DND-41 (cell line): ENCODE results near the gene CNNM3.

Experiments used
- ATAC-seq: fragments of 200-7000 bp; cut with Tn5 transposase; 3 replicates; pipeline ENCODE4 v1.9.1; 2021; ENCODE audit warnings: low read depth; ENCODE audit not compliant: insufficient read depth
- DNase-seq: peaks from one replicate; pipeline ENCODE4 v3.0.0-alpha.2; 2020
- H2AFZ ChIP-seq: 2 replicates; pipeline ENCODE4 v1.6.0; 2012; ENCODE audit warnings: low read depth, low read length
- H3K27ac ChIP-seq: 2 replicates; pipeline ENCODE4 v1.5.1; 2012; ENCODE audit warnings: low read length, inconsistent platforms
- H3K27me3 ChIP-seq: fragments of 200-600 bp; sonication (generic); 2 replicates; pipeline ENCODE4 v1.6.0; 2012; ENCODE audit warnings: low read length, mild to moderate bottlenecking, inconsistent platforms; ENCODE audit not compliant: insufficient read depth, poor library complexity
- H3K36me3 ChIP-seq: 2 replicates; pipeline ENCODE4 v1.5.1; 2012; ENCODE audit warnings: low read length, inconsistent platforms; ENCODE audit not compliant: insufficient read depth
- H3K4me1 ChIP-seq: 2 replicates; pipeline ENCODE4 v1.5.1; 2012; ENCODE audit warnings: mild to moderate bottlenecking, low read length; ENCODE audit not compliant: insufficient read depth
- H3K4me2 ChIP-seq: 2 replicates; pipeline ENCODE4 v1.6.0; 2012; ENCODE audit warnings: mild to moderate bottlenecking, moderate library complexity, low read length, inconsistent platforms; ENCODE audit not compliant: insufficient read depth
- H3K4me3 ChIP-seq, 2 experiments: fragments of 200-600 bp in 1 of 2; shearing (Covaris generic) in 1 of 2; 2 replicates each; pipeline ENCODE4 v1.5.1; 2012 to 2016; ENCODE audit warnings: inconsistent platforms in 2 of 2, low read length in 2 of 2, mild to moderate bottlenecking in 2 of 2, low read depth in 1 of 2, moderate library complexity in 1 of 2
- H3K79me2 ChIP-seq: 2 replicates; pipeline ENCODE4 v1.6.0; 2012; ENCODE audit warnings: low read length, inconsistent platforms; ENCODE audit not compliant: insufficient read depth
- H3K9ac ChIP-seq: 2 replicates; pipeline ENCODE4 v1.6.0; 2012; ENCODE audit warnings: low read depth, mild to moderate bottlenecking, inconsistent platforms, low read length, moderate library complexity
- H3K9me3 ChIP-seq: 2 replicates; pipeline ENCODE4 v1.5.1; 2012; ENCODE audit warnings: low read length, moderate library complexity, mild to moderate bottlenecking, inconsistent platforms; ENCODE audit not compliant: insufficient read depth, severe bottlenecking
- H4K20me1 ChIP-seq: 2 replicates; pipeline ENCODE4 v1.6.0; 2012; ENCODE audit warnings: low read length; ENCODE audit not compliant: insufficient read depth
- CTCF ChIP-seq: IDR thresholded peaks from 2 replicates; pipeline ENCODE4 v1.5.1; 2012; ENCODE audit warnings: borderline replicate concordance, low read length, moderate library complexity, mild to moderate bottlenecking; ENCODE audit not compliant: poor library complexity, severe bottlenecking; ENCODE audit errors: extremely low read depth
- EZH2 ChIP-seq: IDR thresholded peaks from 3 replicates; pipeline ENCODE4 v1.6.1; 2012; ENCODE audit warnings: borderline replicate concordance, low read depth, mild to moderate bottlenecking, moderate library complexity, low read length, inconsistent platforms; ENCODE audit not compliant: severe bottlenecking

CNNM3 gene

GRCh38 chr2:96783388-96783787 lies 32.7 kb upstream of the CNNM3 start:
- Histone ChIP-seq H3K9me3 (no peaks in the 10 kb centered on the region), H3K27ac (no peak overlapping the region), H3K4me3 (no peak overlapping the region), H3K36me3 (no peaks in the 10 kb centered on the region), H4K20me1 (no peaks in the 10 kb centered on the region), H3K79me2 (no peaks in the 10 kb centered on the region), H3K4me1 (no peaks in the 10 kb centered on the region), H3K27me3 (no peaks in the 10 kb centered on the region), H3K9ac (no peak overlapping the region), H2AFZ (no peak overlapping the region), H3K4me2 (no peak overlapping the region)
- no peak for TF ChIP-seq CTCF
- TF ChIP-seq EZH2: no peak
- DNase-seq (no peak), ATAC-seq (no peak)

DNA sequence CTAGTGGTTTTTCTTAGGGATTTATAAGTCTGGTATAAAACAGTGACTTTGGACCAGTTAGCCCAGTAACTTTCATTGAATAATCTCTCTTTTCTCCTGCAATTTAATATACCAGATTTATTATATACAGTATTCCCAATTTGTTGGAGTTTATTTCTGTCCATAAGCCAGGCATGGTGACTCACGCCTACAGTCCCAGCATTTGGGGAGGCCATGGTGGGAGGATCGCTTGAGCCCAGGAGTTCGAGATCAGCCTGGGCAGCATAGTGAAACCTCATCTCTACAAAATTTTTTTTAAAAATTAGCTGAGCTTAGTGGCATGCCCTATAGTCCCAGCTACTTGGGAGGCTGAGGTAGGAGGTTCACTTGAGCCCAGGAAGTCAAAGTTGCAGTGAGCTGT lies 28.7 kb upstream of the CNNM3 start:
- DNase-seq: no peak
- no peak overlapping the region for H3K4me2 ChIP-seq

DNA sequence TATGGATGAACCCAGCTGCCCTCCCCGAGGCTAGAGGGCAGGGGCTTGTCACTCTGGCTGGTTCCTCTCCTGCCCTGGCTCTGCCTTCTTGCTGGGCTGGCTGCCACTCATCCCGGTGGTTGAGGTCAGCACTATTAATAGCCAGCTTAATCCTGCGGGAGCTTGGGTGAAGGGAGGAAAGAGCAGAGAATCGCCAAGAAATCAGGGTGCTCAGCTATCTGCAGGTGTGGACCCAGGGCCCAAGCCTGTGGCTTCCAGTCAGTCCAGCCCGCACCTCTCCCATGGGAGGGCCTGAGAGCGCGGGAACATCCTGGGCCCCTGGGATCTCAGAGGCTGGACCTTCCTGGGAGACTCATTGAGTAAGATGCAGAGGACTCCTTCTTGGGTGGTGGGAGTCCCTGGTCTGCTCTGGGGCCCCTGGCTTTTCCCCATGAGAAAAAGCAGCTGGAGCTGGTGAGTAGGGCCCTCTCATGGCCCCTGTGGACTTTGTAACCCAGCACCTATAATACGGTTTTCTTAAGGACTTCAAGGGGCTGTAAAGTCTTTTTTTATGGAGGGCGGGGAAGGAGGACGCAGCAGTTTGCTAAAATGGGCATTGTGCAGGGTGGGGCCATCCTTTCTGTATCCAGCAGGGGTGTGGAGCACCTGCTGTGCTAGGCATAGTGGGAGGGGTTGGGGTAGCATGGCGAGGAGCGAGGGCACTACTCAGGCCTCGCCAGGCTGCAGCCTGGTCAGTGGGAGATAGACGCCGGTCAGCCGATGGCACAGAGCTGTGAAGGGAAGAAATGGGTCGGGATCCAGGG lies 27.4 kb upstream of the CNNM3 start:
- no peak for ATAC-seq
- no peaks in the 10 kb centered on the region for H3K27me3 ChIP-seq
- H3K9ac ChIP-seq: no peak overlapping the region

More for the DNA sequence above, 28.7 kb upstream of the CNNM3 start:
- no peaks in the 10 kb centered on the region for H3K27me3 ChIP-seq
- no peaks in the 10 kb centered on the region for H3K4me1 ChIP-seq
- no peaks in the 10 kb centered on the region for H4K20me1 ChIP-seq
- H3K9ac ChIP-seq: no peak overlapping the region
- H3K36me3 ChIP-seq: no peaks in the 10 kb centered on the region
- no peak for ATAC-seq
- H3K9me3 ChIP-seq: no peaks in the 10 kb centered on the region
- TF ChIP-seq EZH2 (no peak), CTCF (no peak)
- H3K27ac ChIP-seq: no peak overlapping the region
- no peak overlapping the region for H2AFZ ChIP-seq
- H3K4me3 ChIP-seq: no peak overlapping the region
- no peaks in the 10 kb centered on the region for H3K79me2 ChIP-seq

More for the DNA sequence above, 27.4 kb upstream of the CNNM3 start:
- Histone ChIP-seq H2AFZ (no peak overlapping the region), H3K4me3 (no peak overlapping the region), H3K79me2 (no peaks in the 10 kb centered on the region), H3K4me1 (no peaks in the 10 kb centered on the region), H3K9me3 (no peaks in the 10 kb centered on the region), H3K27ac (no peak overlapping the region), H3K4me2 (no peak overlapping the region), H4K20me1 (no peaks in the 10 kb centered on the region; the same call in 1 of the 2 replicates), H3K36me3 (no peaks in the 10 kb centered on the region)
- TF ChIP-seq EZH2 (no peak), CTCF (no peak)
- no peak for DNase-seq
